ENCODE measurements around the gene TEC.
"Not testable (repeated sequence)": the region's sequence is repeated elsewhere in the genome, so short reads cannot be mapped to it uniquely, and the experiment has no call there.

The TEC gene

GRCh38 chr4:48296365-48296764, 26.7 kb upstream of the TEC start:
- Histone ChIP-seq H3K4me1 (ENCODE audit: insufficient read depth, poor library complexity, severe bottlenecking) (no peaks in the 10 kb centered on the region), H3K27ac (ENCODE audit: poor library complexity, severe bottlenecking) (no peak overlapping the region), H3K9me3 (ENCODE audit: severe bottlenecking) (no peaks in the 10 kb centered on the region), H3K4me3 (ENCODE audit: severe bottlenecking) (no peak overlapping the region), H3K36me3 (ENCODE audit: low read depth) (no peaks in the 10 kb centered on the region), H3K27me3 (ENCODE audit: insufficient read depth, poor library complexity, severe bottlenecking) (no peaks in the 10 kb centered on the region)
- TF ChIP-seq CTCF (IDR thresholded peaks at IDR 0.05; ENCODE audit: poor library complexity, severe bottlenecking), result no peak
- DNase-seq (ENCODE audit: low spot score) (no peak), ATAC-seq (ENCODE audit: low read depth) (no peak)

- no peak for ATAC-seq (ENCODE audit: low read depth)
- H3K4me3 ChIP-seq (ENCODE audit: severe bottlenecking), result no peak overlapping the region
- H3K27ac ChIP-seq (ENCODE audit: poor library complexity, severe bottlenecking), result no peak overlapping the region
- TF ChIP-seq CTCF (IDR thresholded peaks at IDR 0.05; ENCODE audit: poor library complexity, severe bottlenecking), result no peak
- no peaks in the 10 kb centered on the region for H3K9me3 ChIP-seq (ENCODE audit: severe bottlenecking)
- no peaks in the 10 kb centered on the region for H3K27me3 ChIP-seq (ENCODE audit: insufficient read depth, poor library complexity, severe bottlenecking)
- H3K4me1 ChIP-seq (ENCODE audit: insufficient read depth, poor library complexity, severe bottlenecking), result no peaks in the 10 kb centered on the region
- no peaks in the 10 kb centered on the region for H3K36me3 ChIP-seq (ENCODE audit: low read depth)
- DNase-seq (ENCODE audit: low spot score), result no peak
These were observed 25.5 kb upstream of the TEC start for GRCh38 chr4:48295116-48295515.

- H3K27me3 ChIP-seq (ENCODE audit: insufficient read depth, poor library complexity, severe bottlenecking); H3K9me3 ChIP-seq (ENCODE audit: severe bottlenecking); DNase-seq (ENCODE audit: low spot score); H3K4me3 ChIP-seq (ENCODE audit: severe bottlenecking); H3K27ac ChIP-seq (ENCODE audit: poor library complexity, severe bottlenecking); H3K36me3 ChIP-seq (ENCODE audit: low read depth); H3K4me1 ChIP-seq (ENCODE audit: insufficient read depth, poor library complexity, severe bottlenecking); ATAC-seq (ENCODE audit: low read depth): not testable (repeated sequence)
These were observed 22.7 kb upstream of the TEC start for GRCh38 chr4:48292218-48292790.

GRCh38 chr4:48290146-48290772, 20.6 kb upstream of the TEC start:
- peak; percentile 51; the same call in 1 of the 3 replicates for ATAC-seq (ENCODE audit: low read depth)
- TF ChIP-seq CTCF (IDR thresholded peaks at IDR 0.05; ENCODE audit: poor library complexity, severe bottlenecking), result peak; percentile 74
- no peak overlapping the region for H3K27ac ChIP-seq (ENCODE audit: poor library complexity, severe bottlenecking)
- H3K9me3 ChIP-seq (ENCODE audit: severe bottlenecking), result no peaks in the 10 kb centered on the region
- H3K27me3 ChIP-seq (ENCODE audit: insufficient read depth, poor library complexity, severe bottlenecking), result no peaks in the 10 kb centered on the region
- H3K4me3 ChIP-seq (ENCODE audit: severe bottlenecking), result no peak overlapping the region
- H3K36me3 ChIP-seq (ENCODE audit: low read depth), result no peaks in the 10 kb centered on the region
- DNase-seq (ENCODE audit: low spot score), result no peak
- no peaks in the 10 kb centered on the region for H3K4me1 ChIP-seq (ENCODE audit: insufficient read depth, poor library complexity, severe bottlenecking)

- H3K27me3 ChIP-seq (ENCODE audit: insufficient read depth, poor library complexity, severe bottlenecking), result peaks cover 11% of the 10 kb centered on the region
- ATAC-seq (ENCODE audit: low read depth); H3K4me3 ChIP-seq (ENCODE audit: severe bottlenecking); H3K36me3 ChIP-seq (ENCODE audit: low read depth); H3K4me1 ChIP-seq (ENCODE audit: insufficient read depth, poor library complexity, severe bottlenecking); DNase-seq (ENCODE audit: low spot score); H3K9me3 ChIP-seq (ENCODE audit: severe bottlenecking); H3K27ac ChIP-seq (ENCODE audit: poor library complexity, severe bottlenecking): not testable (repeated sequence)
These were observed 16.4 kb upstream of the TEC start for GRCh38 chr4:48286060-48286459.

- H3K36me3 ChIP-seq (ENCODE audit: low read depth); H3K4me1 ChIP-seq (ENCODE audit: insufficient read depth, poor library complexity, severe bottlenecking); H3K9me3 ChIP-seq (ENCODE audit: severe bottlenecking); ATAC-seq (ENCODE audit: low read depth); H3K4me3 ChIP-seq (ENCODE audit: severe bottlenecking); H3K27ac ChIP-seq (ENCODE audit: poor library complexity, severe bottlenecking); DNase-seq (ENCODE audit: low spot score): not testable (repeated sequence)
- peaks cover 11% of the 10 kb centered on the region for H3K27me3 ChIP-seq (ENCODE audit: insufficient read depth, poor library complexity, severe bottlenecking)
These were observed 16.0 kb upstream of the TEC start for GRCh38 chr4:48285640-48286039.
